ENCODE results near the gene SOX8. TPM values are rescaled to one million over a fixed set of nuclear protein-coding genes. Genes with fewer than 3 reads are reported as not detected.
A peak's percentile ranks its signal among the peaks of the same experiment; 100 is the strongest.

Gene SOX8
- total RNA-seq, 2 experiments from 2014 or later, result 0.12 to 0.16 TPM

GRCh38 chr16:990516-991291, 9.1 kb downstream of the SOX8 start:
- CTCF ChIA-PET, result no interaction called here
- no peak overlapping the region for H3K27ac Mint-ChIP-seq
- DNase-seq (no peak), ATAC-seq (no peak)
- H3K36me3 Mint-ChIP-seq, result no peaks in the 10 kb centered on the region
- no peaks in the 10 kb centered on the region for H3K9me3 Mint-ChIP-seq (ENCODE audit: low read depth)
- H3K4me1 Mint-ChIP-seq, result no peaks in the 10 kb centered on the region
- no peak overlapping the region for H3K4me3 Mint-ChIP-seq
- H3K27me3 Mint-ChIP-seq, result peaks cover 8% of the 10 kb centered on the region

GRCh38 chr16:991345-991744, 9.8 kb downstream of the SOX8 start:
- Mint-ChIP-seq H3K4me3 (no peak overlapping the region), H3K36me3 (no peaks in the 10 kb centered on the region), H3K27ac (no peak overlapping the region), H3K4me1 (no peaks in the 10 kb centered on the region), H3K9me3 (ENCODE audit: low read depth) (no peaks in the 10 kb centered on the region), H3K27me3 (peaks cover 14% of the 10 kb centered on the region)
- CTCF ChIA-PET, result no interaction called here
- DNase-seq (no peak), ATAC-seq (no peak)

DNA sequence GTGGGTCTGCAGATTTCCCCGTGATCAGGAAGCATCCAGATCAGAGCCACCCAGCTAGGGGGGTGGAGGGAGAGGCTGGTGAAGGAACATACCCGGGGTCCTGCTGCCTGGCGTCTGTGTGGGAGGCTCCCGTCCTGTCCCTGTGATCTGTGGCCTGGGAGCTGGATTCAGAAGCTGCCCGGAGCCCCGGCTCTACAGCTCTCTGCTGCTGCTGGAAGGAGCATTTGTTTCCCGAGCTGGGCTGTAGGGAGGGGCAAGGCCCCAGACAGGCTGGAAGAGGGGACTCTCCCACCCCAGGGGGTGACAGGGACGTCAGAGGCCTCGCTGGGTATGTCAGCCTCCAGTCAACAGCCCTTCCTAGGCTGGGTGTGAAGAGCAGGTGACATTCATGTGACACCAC, 10.2 kb downstream of the SOX8 start:
- Mint-ChIP-seq H3K27ac (no peak overlapping the region), H3K27me3 (peaks cover 18% of the 10 kb centered on the region), H3K36me3 (no peaks in the 10 kb centered on the region), H3K4me3 (no peak overlapping the region), H3K9me3 (ENCODE audit: low read depth) (no peaks in the 10 kb centered on the region), H3K4me1 (no peaks in the 10 kb centered on the region)
- DNase-seq (no peak), ATAC-seq (no peak)
- CTCF ChIA-PET, result no interaction called here

DNA sequence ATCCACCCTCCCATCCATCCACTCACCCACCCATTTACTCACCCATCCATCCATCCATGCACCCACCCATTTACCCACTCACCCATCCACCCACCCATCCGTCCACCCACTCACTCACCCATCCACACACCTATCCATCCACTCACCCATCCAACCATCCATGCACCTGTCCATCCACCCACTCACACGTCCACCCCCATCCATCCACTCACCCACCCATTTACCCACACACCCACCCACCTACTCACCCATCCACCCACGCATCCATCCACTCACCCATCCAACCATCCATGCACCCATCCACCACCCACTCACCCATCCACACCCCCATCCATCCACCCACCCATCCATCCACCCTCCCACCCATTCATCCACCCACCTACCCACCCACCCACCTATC, 12.2 kb downstream of the SOX8 start:
- H3K4me3 Mint-ChIP-seq, result no peak overlapping the region
- no peak for DNase-seq
- H3K27me3 Mint-ChIP-seq, result peaks cover 33% of the 10 kb centered on the region
- no peaks in the 10 kb centered on the region for H3K9me3 Mint-ChIP-seq (ENCODE audit: low read depth)
- peaks cover 9% of the 10 kb centered on the region for H3K4me1 Mint-ChIP-seq
- H3K27ac Mint-ChIP-seq, result no peak overlapping the region
- CTCF ChIA-PET, result no interaction called here
- no peak for ATAC-seq
- no peaks in the 10 kb centered on the region for H3K36me3 Mint-ChIP-seq

DNA sequence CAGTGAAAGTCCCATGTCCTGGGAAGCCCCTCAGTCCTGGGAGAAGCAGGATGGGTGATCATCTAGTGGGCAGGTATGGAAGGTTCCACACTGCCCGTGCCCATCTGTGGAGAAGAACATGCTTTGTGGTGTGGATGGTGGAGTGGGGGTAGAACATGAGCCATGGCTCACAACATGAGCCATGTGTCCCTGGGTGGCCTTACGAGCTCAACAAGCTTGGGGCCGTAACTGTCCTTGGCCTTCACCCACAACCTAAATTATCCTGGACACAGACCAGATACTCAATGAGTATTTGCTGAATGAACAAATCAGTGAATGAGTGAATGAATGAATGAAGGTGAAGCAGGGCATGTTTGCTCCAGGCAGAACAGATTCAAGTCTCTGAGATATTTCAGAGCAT, 13.5 kb downstream of the SOX8 start:
- H3K27ac Mint-ChIP-seq, result no peak overlapping the region
- no peaks in the 10 kb centered on the region for H3K36me3 Mint-ChIP-seq
- peaks cover 38% of the 10 kb centered on the region for H3K27me3 Mint-ChIP-seq
- CTCF ChIA-PET, result interaction anchor here (1.7 kb wide), 1 partner anchor 62 kb away, joined by 5 read pairs; no protein-coding TSS in a partner anchor
- H3K9me3 Mint-ChIP-seq (ENCODE audit: low read depth), result no peaks in the 10 kb centered on the region
- peaks cover 9% of the 10 kb centered on the region for H3K4me1 Mint-ChIP-seq
- H3K4me3 Mint-ChIP-seq, result no peak overlapping the region
- no peak for DNase-seq
- ATAC-seq, result no peak

GRCh38 chr16:995783-996182, 14.2 kb downstream of the SOX8 start:
- Mint-ChIP-seq H3K9me3 (ENCODE audit: low read depth) (no peaks in the 10 kb centered on the region), H3K27ac (no peak overlapping the region), H3K36me3 (no peaks in the 10 kb centered on the region), H3K4me3 (no peak overlapping the region), H3K27me3 (peaks cover 38% of the 10 kb centered on the region), H3K4me1 (peaks cover 9% of the 10 kb centered on the region)
- ATAC-seq (no peak), DNase-seq (no peak)
- CTCF ChIA-PET, result interaction anchor here (1.7 kb wide), 1 partner anchor 62 kb away, joined by 5 read pairs; no protein-coding TSS in a partner anchor

DNA sequence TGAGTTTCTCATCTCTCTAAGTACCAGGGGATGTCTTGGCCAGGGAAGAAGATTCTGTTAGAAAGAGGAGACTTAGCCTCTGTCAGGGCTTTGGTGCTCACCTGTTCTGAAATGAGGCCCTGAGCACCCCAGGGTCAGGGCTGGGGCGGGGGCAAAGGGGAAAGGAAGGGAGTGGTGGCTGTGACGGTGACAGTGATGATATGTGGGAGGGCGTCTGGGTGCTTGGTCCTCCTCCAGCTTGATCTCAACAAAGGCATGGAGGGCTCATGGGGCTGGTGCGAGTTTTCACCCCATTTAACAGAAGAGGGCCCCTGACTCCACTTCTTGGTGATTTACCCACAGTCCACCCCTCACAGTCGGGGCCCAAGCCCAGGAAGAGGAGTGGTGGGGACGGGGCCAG, 15.1 kb downstream of the SOX8 start:
- Mint-ChIP-seq H3K4me1 (peaks cover 10% of the 10 kb centered on the region), H3K27ac (no peak overlapping the region), H3K9me3 (ENCODE audit: low read depth) (no peaks in the 10 kb centered on the region), H3K4me3 (no peak overlapping the region), H3K27me3 (peaks cover 44% of the 10 kb centered on the region), H3K36me3 (no peaks in the 10 kb centered on the region)
- no peak for DNase-seq
- CTCF ChIA-PET, result interaction anchor here (1.7 kb wide), 1 partner anchor 61 kb away, joined by 5 read pairs; no protein-coding TSS in a partner anchor
- no peak for ATAC-seq

DNA sequence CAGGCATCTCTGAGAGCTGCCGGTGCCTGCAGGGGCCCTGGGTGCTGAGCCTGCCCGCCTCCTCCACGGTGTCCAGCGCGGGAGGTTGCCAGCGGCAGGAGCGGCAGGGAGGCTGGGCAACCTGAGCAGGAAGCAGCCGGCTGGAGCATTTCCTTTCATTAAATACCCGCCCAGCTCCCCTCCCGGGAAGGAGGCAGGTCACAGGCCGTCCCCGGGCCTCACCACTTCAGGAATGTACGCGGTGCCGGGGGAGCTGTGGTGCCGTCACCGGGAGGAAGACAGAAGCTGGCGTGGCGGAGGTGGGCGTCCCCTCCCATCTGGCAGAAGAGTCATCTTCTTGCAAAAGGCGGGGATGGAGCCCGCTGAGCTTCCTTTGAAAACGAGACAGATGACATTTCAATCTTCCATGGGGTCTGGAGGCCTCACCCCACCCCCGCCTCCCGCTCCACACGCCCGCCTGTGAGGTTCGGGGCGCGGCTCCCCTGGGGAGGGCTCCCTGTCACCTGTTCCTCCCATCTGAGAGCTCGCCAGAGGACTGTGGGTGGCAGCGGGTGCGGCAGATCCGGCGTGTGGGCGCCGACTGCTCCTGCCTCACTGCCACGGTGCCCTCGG, 16.0 kb downstream of the SOX8 start:
- Mint-ChIP-seq H3K9me3 (ENCODE audit: low read depth) (no peaks in the 10 kb centered on the region), H3K27me3 (peaks cover 49% of the 10 kb centered on the region), H3K36me3 (no peaks in the 10 kb centered on the region), H3K4me3 (peak overlapping the region; percentile 18), H3K4me1 (peaks cover 13% of the 10 kb centered on the region), H3K27ac (peak overlapping the region; percentile 57)
- CTCF ChIA-PET, result interaction anchor here (2.1 kb wide), 1 partner anchor 106 kb away, joined by 4 read pairs; no protein-coding TSS in a partner anchor
- ATAC-seq (peak; percentile 58), DNase-seq (peak; percentile 59)

DNA sequence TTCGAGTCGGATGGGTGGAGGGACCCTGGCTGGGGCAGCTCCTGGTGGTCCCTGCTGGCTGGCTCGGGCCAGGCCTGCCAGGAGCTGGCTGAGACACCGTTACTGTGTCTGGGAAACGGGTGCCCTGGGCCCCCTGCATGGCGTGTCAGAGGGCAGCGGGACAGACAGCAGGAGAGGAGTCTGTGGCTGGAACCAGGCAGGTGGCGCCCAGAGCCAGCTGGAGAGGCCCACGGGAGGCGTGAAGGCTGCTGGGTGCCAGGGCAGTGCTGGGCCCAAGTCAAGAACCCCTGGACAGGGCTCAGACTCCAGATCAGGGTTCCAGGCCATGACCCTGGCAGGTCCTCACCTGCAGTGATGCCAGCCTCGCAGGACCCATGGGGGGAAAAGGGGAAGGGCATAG, 16.6 kb downstream of the SOX8 start:
- H3K36me3 Mint-ChIP-seq, result no peaks in the 10 kb centered on the region
- H3K4me1 Mint-ChIP-seq, result peaks cover 19% of the 10 kb centered on the region
- CTCF ChIA-PET, result interaction anchor here (2.1 kb wide), 1 partner anchor 105 kb away, joined by 4 read pairs; no protein-coding TSS in a partner anchor
- DNase-seq (no peak), ATAC-seq (no peak)
- peaks cover 52% of the 10 kb centered on the region for H3K27me3 Mint-ChIP-seq
- H3K9me3 Mint-ChIP-seq (ENCODE audit: low read depth), result no peaks in the 10 kb centered on the region
- H3K27ac Mint-ChIP-seq, result no peak overlapping the region
- H3K4me3 Mint-ChIP-seq, result no peak overlapping the region

DNA sequence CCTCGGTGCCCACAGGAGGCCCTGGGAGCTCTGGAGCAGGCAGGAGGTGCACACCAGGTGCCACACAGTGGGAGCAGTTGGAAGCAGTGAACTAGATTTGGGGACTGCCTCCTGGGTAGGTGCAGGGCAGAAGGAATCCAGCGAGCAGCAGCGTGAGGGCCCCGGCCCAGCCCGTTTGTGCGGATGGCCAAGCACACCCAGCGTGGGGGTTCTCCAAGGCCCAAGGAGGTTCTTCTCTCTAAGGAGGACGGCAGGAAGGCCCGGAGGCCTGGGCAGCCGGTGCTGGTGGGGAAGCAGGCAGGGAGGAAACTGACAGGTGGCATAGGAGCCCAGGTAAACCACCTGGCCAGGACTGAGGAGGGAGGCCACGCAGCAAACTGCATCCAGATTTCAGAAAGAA, 17.0 kb downstream of the SOX8 start:
- Mint-ChIP-seq H3K27me3 (peaks cover 52% of the 10 kb centered on the region), H3K9me3 (ENCODE audit: low read depth) (no peaks in the 10 kb centered on the region), H3K27ac (no peak overlapping the region), H3K36me3 (no peaks in the 10 kb centered on the region), H3K4me3 (no peak overlapping the region), H3K4me1 (peaks cover 22% of the 10 kb centered on the region)
- no peak for ATAC-seq
- CTCF ChIA-PET, result interaction anchor here (2.1 kb wide), 1 partner anchor 105 kb away, joined by 4 read pairs; no protein-coding TSS in a partner anchor
- DNase-seq, result no peak

DNA sequence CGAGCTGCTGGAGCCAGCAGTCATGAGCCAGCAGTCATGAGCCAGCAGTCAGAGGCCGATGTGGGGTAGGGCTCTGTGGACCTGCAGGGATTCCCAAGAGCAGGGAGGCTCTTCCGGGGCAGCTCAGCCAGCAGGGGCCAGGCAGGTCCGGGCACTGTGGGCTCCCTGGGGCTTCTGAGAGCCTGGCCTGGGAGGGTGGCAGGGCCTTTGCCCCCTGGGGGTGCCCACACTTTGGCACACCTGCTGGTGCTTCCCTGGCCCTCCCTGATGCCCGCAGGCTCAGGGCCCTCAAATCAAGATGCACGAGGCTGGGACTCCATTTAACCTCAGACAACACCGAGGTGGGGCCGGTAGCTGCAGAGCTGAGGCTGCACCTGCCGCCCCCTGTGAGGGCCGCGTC, 18.1 kb downstream of the SOX8 start:
- Mint-ChIP-seq H3K4me1 (peaks cover 31% of the 10 kb centered on the region), H3K27me3 (peaks cover 52% of the 10 kb centered on the region), H3K27ac (no peak overlapping the region), H3K4me3 (no peak overlapping the region), H3K36me3 (no peaks in the 10 kb centered on the region), H3K9me3 (ENCODE audit: low read depth) (no peaks in the 10 kb centered on the region)
- ATAC-seq (no peak), DNase-seq (no peak)
- CTCF ChIA-PET, result no interaction called here

DNA sequence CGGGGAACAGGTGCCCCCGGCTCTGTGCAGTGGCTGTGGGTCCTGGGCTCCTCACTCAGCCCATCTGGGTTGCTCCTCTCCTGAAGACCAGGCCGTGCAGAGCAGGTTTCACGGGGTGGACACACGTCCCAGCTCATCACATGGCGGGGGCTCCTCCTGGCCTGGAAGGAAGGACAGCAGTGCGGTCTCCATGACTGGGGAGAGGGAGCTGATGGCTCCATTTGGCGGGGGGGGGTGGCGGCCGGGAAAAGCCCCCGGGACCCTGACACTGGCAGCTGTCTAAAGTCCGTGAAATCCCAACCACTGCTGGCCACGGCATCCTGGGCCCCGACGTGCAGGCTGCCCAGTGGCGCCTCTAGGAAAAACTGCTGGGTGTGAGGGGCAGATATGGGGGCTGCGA, 19.0 kb downstream of the SOX8 start:
- CTCF ChIA-PET, result no interaction called here
- DNase-seq, result no peak
- Mint-ChIP-seq H3K4me1 (peaks cover 33% of the 10 kb centered on the region), H3K27ac (no peak overlapping the region), H3K36me3 (no peaks in the 10 kb centered on the region), H3K27me3 (peaks cover 46% of the 10 kb centered on the region), H3K4me3 (no peak overlapping the region), H3K9me3 (ENCODE audit: low read depth) (no peaks in the 10 kb centered on the region)
- ATAC-seq, result no peak

DNA sequence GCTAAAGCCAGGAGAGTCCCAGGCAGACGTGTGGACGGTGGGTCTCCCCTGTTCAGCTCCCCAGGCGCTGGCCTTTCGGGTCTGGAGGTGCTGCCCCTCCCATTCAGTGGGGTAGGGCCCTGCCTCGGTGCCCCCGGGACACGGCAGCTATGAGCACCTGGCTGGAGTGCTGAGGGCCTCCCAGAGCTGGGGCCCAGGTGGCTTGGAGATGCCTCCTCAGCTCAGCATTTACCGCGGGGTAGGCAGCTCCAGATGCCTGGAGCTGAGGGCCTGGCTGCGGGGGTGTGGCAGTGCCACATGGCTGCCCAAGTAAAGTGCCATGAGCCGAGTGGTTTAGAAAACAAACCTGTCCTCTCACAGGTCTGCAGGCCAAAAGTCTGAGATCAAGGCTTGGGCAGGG, 19.5 kb downstream of the SOX8 start:
- no peak overlapping the region for H3K4me3 Mint-ChIP-seq
- no peaks in the 10 kb centered on the region for H3K36me3 Mint-ChIP-seq
- no peak for DNase-seq
- no peak for ATAC-seq
- no peaks in the 10 kb centered on the region for H3K9me3 Mint-ChIP-seq (ENCODE audit: low read depth)
- CTCF ChIA-PET, result interaction anchor here (1.5 kb wide), 1 partner anchor 57 kb away, joined by 5 read pairs; no protein-coding TSS in a partner anchor
- H3K27ac Mint-ChIP-seq, result no peak overlapping the region
- peaks cover 33% of the 10 kb centered on the region for H3K4me1 Mint-ChIP-seq
- H3K27me3 Mint-ChIP-seq, result peaks cover 46% of the 10 kb centered on the region
